GM23248 (cell line): ENCODE results near the gene TMEM39A. TPM values are rescaled to one million over a fixed set of nuclear protein-coding genes. Genes with fewer than 3 reads are reported as not detected.

Experiments used
- DNase-seq: peaks from one replicate; pipeline ENCODE4 v3.0.0-alpha.2; 2015
- H2AFZ ChIP-seq: fragments of 200-600 bp; sonication (generic); 2 replicates; pipeline ENCODE4 v1.6.1; 2016; ENCODE audit warnings: antibody characterized with exemption
- H3F3A ChIP-seq: fragments of 200-600 bp; sonication (generic); 2 replicates; pipeline ENCODE4 v1.6.1; 2016; ENCODE audit warnings: mild to moderate bottlenecking, antibody characterized with exemption, mixed run types; ENCODE audit not compliant: insufficient read depth
- H3K27ac ChIP-seq: fragments of 200-600 bp; sonication (generic); 2 replicates; pipeline ENCODE4 v1.5.1; 2016; ENCODE audit warnings: mild to moderate bottlenecking
- H3K27me3 ChIP-seq: fragments of 200-600 bp; sonication (generic); replicated peaks from 2 replicates; pipeline ENCODE4 v1.6.1; 2016; ENCODE audit warnings: mild to moderate bottlenecking; ENCODE audit not compliant: insufficient read depth
- H3K36me3 ChIP-seq: fragments of 200-600 bp; sonication (generic); 2 replicates; pipeline ENCODE4 v1.6.1; 2016; ENCODE audit warnings: low read depth, mild to moderate bottlenecking
- H3K4me1 ChIP-seq: fragments of 200-600 bp; sonication (generic); 2 replicates; pipeline ENCODE4 v1.6.1; 2016; ENCODE audit warnings: mild to moderate bottlenecking; ENCODE audit not compliant: insufficient read depth
- H3K4me2 ChIP-seq: fragments of 200-600 bp; sonication (generic); one replicate; pipeline ENCODE4 v1.6.1; 2016; ENCODE audit warnings: mild to moderate bottlenecking; ENCODE audit not compliant: unreplicated experiment
- H3K4me3 ChIP-seq: fragments of 200-600 bp; sonication (generic); 2 replicates; pipeline ENCODE4 v1.5.1; 2016; ENCODE audit warnings: mild to moderate bottlenecking
- H3K79me2 ChIP-seq: fragments of 200-600 bp; sonication (generic); 2 replicates; pipeline ENCODE4 v1.6.1; 2016; ENCODE audit warnings: mild to moderate bottlenecking; ENCODE audit not compliant: insufficient read depth
- H3K9ac ChIP-seq: fragments of 200-600 bp; sonication (generic); 2 replicates; pipeline ENCODE4 v1.6.1; 2016; ENCODE audit warnings: mild to moderate bottlenecking
- H3K9me2 ChIP-seq: fragments of 200-600 bp; sonication (generic); 2 replicates; pipeline ENCODE4 v1.6.1; 2016; ENCODE audit warnings: mixed run types, mild to moderate bottlenecking, moderate library complexity; ENCODE audit not compliant: insufficient read depth
- H3K9me3 ChIP-seq: fragments of 200-600 bp; sonication (generic); one replicate; pipeline ENCODE4 v1.6.1; 2017; ENCODE audit warnings: low read depth
- H4K20me1 ChIP-seq: fragments of 200-600 bp; sonication (generic); 2 replicates; pipeline ENCODE4 v1.6.0; 2016; ENCODE audit not compliant: insufficient read depth
- EZH2 ChIP-seq: fragments of 200-600 bp; sonication (generic); IDR thresholded peaks from 2 replicates; pipeline ENCODE4 v1.6.1; 2018; ENCODE audit warnings: antibody characterized with exemption, mild to moderate bottlenecking; ENCODE audit not compliant: insufficient read depth, poor library complexity, severe bottlenecking
- EZH2phosphoT487 ChIP-seq: fragments of 200-600 bp; sonication (generic); IDR thresholded peaks from 2 replicates; pipeline ENCODE4 v1.6.1; 2018; ENCODE audit warnings: antibody characterized with exemption, moderate library complexity, mild to moderate bottlenecking, low read depth; ENCODE audit not compliant: insufficient read depth
- WGBS, 2 experiments: methylation state at CpG; one replicate each; pipeline ENCODE4 v1.1.6; 2015 to 2017; ENCODE audit warnings: low lambda C conversion rate in 2 of 2, low coverage in 1 of 2; ENCODE audit errors: missing lambda C conversion rate in 2 of 2; 5-methylcytosine and 5-hydroxymethylcytosine counted together
- in situ Hi-C: fragments of 300-500 bp; cut with MboI; formaldehyde crosslinking; loops from 2 replicates; pipeline ENCODE4 v1.15.0; 2020
- polyA plus RNA-seq: library from polyadenylated mRNA; unstranded; fragments of >200 nt; fragmentation: Nextera tagmentation; extraction: Ambion mirVana; gene quantifications from 2 replicates; pipeline ENCODE4 v1.2.1, GENCODE V29; 2016
- total RNA-seq: library from RNA; depleted of rRNA; stranded (reverse); fragments of >200 nt; shearing (Covaris generic); gene quantifications from 2 replicates; pipeline ENCODE4 v1.2.3, GENCODE V29; 2014

The TMEM39A gene
- total and polyA plus RNA-seq, 2 experiments from 2014 or later = 37.9 to 78.8 TPM

DNA sequence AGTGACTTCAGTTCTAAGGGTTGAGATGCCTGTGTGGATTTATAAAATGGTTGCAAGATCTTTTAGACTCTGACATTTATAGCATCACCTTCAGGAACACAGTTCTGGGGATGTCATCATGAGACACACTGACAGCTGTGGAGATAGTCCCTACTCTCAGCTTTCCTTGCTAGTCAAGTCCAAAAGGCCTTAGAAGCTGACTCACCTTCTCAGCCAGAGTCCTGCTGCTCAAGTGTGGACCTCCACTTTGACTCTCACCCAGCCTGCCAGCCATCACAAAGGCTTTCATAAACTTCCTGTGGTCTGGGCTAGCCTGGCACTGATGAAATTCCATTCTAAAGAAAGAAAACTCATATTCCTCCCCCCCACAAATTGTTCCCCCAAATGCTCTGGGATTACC, 44.8 kb downstream of the TMEM39A start:
- H3K27ac ChIP-seq = no peak overlapping the region
- H3F3A ChIP-seq = peaks cover 6% of the 10 kb centered on the region; the same call in 1 of the 2 replicates
- H3K27me3 ChIP-seq = no peaks in the 10 kb centered on the region
- H3K36me3 ChIP-seq = peaks cover 9% of the 10 kb centered on the region; the same call in 1 of the 2 replicates
- H3K9ac ChIP-seq = no peak overlapping the region
- no peak for TF ChIP-seq EZH2
- no peak for TF ChIP-seq EZH2phosphoT487
- no peak overlapping the region for H3K4me3 ChIP-seq
- H3K4me1 ChIP-seq = no peaks in the 10 kb centered on the region
- H3K79me2 ChIP-seq = no peaks in the 10 kb centered on the region
- DNase-seq = no peak
- H3K9me2 ChIP-seq = no peaks in the 10 kb centered on the region
- H3K4me2 ChIP-seq = no peak overlapping the region
- no peaks in the 10 kb centered on the region for H4K20me1 ChIP-seq
- H3K9me3 ChIP-seq = no peaks in the 10 kb centered on the region
- in situ Hi-C loops = no loop called here
- no peak overlapping the region for H2AFZ ChIP-seq

DNA sequence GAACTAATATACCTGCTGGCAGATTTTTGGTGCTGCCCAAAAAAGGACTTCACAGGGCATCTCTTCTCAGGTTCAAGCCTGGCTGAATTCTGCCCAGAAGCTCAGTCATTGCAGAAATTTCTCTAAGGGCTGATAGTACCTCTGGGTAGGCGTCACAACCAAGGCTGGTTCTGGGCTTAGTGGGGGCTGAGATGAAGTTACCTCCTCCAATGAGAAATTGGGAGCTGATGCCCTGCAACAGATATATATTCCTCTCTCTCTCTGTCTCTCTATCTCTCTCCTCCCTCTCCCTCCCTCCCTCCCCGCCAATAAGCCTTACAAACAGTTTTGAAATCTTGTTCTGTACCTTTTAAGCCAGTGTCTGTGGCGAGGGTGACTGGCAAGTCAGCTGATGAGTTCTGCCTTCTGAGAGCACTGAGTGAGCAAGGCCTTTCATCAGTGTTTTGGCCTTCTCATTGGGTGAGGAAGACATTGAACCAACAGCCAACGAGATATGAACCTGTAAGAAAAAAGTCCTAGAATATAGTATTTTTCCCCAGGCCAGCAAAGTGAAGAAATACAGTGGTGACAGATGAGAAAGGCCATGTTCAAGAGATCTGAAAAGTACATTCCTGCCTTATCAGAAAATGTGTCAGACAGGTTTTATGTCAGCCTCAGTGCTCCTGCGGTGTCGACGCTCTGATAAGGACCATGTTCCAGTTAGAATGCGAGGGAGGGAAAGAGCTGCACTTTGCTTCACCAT, 45.5 kb downstream of the TMEM39A start:
- H3K79me2 ChIP-seq = no peaks in the 10 kb centered on the region
- in situ Hi-C loops = no loop called here
- no peak overlapping the region for H3K27ac ChIP-seq
- 0 out of 2 replicates have a peak, but pooled peaks cover 4% of the 10 kb centered on the region for H3F3A ChIP-seq
- 89 to 90% methylated on average over 8 of the region's 8 CpGs for WGBS, 2 experiments
- no peaks in the 10 kb centered on the region for H4K20me1 ChIP-seq
- no peak for TF ChIP-seq EZH2
- no peak for TF ChIP-seq EZH2phosphoT487
- no peaks in the 10 kb centered on the region for H3K9me2 ChIP-seq
- no peaks in the 10 kb centered on the region for H3K4me1 ChIP-seq
- H3K4me2 ChIP-seq = no peak overlapping the region
- H3K4me3 ChIP-seq = no peak overlapping the region
- H3K9ac ChIP-seq = no peak overlapping the region
- DNase-seq = no peak
- H3K27me3 ChIP-seq = no peaks in the 10 kb centered on the region
- peaks cover 9% of the 10 kb centered on the region; the same call in 1 of the 2 replicates for H3K36me3 ChIP-seq
- H2AFZ ChIP-seq = no peak overlapping the region
- H3K9me3 ChIP-seq = no peaks in the 10 kb centered on the region

DNA sequence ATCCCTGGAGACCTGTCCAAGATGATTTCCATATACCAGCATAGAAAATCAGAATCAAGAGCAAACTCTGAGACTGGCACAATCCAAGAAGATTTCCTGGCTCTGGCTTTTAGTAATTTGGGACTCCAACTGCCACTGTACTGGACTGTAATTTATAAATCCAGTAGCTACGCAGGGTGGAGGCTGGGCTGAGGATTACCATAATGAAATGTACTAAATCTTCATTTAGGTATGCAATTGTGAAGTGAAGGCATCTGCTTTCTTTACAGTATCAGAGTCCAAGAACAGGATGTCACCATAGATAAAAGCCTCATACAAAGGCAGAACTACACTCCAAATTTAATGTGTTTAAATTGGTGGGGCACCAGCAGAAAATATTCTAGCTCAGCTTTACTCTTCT, 46.5 kb downstream of the TMEM39A start:
- Histone ChIP-seq H3K9ac (no peak overlapping the region), H3K36me3 (peaks cover 9% of the 10 kb centered on the region; the same call in 1 of the 2 replicates), H3K27me3 (no peaks in the 10 kb centered on the region), H3K4me1 (no peaks in the 10 kb centered on the region), H3K9me2 (no peaks in the 10 kb centered on the region), H3K79me2 (no peaks in the 10 kb centered on the region), H3K9me3 (no peaks in the 10 kb centered on the region), H3F3A (0 out of 2 replicates have a peak, but pooled peaks cover 4% of the 10 kb centered on the region), H3K4me3 (no peak overlapping the region), H3K27ac (no peak overlapping the region), H4K20me1 (no peaks in the 10 kb centered on the region), H3K4me2 (no peak overlapping the region), H2AFZ (no peak overlapping the region)
- TF ChIP-seq EZH2 (no peak), EZH2phosphoT487 (no peak)
- in situ Hi-C loops = no loop called here
- 71 to 74% methylated on average over 1 of the region's 1 CpG for WGBS, 2 experiments
- no peak for DNase-seq

DNA sequence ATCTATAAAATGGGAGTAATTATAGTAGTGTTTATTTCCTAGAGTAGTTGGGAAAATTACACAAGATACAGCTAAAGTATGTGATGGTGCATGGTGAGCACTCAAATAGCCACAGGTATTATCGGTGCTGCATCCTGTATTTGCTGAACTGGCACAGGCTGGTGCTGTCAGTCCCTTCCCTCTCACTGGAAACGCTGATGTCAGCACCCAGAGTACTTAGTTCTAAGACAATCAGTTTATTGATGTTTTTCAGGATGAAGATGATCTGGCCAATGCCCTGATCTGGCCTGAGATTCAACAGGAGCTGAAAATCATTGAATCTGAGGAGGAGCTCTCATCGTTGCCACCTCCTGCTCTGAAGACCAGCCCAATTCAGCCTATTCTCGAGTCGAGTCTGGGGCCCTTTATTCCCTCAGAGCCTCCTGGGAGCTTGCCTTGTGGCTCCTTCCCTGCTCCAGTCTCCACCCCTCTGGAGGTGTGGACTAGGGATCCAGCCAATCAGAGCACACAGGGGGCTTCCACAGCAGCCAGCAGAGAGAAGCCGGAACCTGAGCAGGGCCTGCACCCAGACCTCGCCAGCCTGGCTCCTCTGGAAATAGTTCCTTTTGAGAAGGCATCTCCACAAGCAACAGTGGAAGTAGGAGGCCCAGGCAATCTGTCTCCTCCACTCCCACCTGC, 49.7 kb downstream of the TMEM39A start:
- no peak overlapping the region for H3K4me3 ChIP-seq
- in situ Hi-C loops = no loop called here
- TF ChIP-seq EZH2 (no peak), EZH2phosphoT487 (no peak)
- no peaks in the 10 kb centered on the region for H3K4me1 ChIP-seq
- 77 to 83% methylated on average over 7 of the region's 7 CpGs for WGBS, 2 experiments
- no peak overlapping the region for H3K9ac ChIP-seq
- no peak overlapping the region for H2AFZ ChIP-seq
- no peaks in the 10 kb centered on the region for H3K9me2 ChIP-seq
- H3K27me3 ChIP-seq = no peaks in the 10 kb centered on the region
- H3K9me3 ChIP-seq = no peaks in the 10 kb centered on the region
- no peak overlapping the region for H3K4me2 ChIP-seq
- H3K36me3 ChIP-seq = peaks cover 15% of the 10 kb centered on the region; the same call in 1 of the 2 replicates
- H3F3A ChIP-seq = no peaks in the 10 kb centered on the region
- DNase-seq = no peak
- no peaks in the 10 kb centered on the region for H4K20me1 ChIP-seq
- no peak overlapping the region for H3K27ac ChIP-seq
- H3K79me2 ChIP-seq = no peaks in the 10 kb centered on the region
